ENCODE data around the gene MTHFSD.

Gene MTHFSD

DNA sequence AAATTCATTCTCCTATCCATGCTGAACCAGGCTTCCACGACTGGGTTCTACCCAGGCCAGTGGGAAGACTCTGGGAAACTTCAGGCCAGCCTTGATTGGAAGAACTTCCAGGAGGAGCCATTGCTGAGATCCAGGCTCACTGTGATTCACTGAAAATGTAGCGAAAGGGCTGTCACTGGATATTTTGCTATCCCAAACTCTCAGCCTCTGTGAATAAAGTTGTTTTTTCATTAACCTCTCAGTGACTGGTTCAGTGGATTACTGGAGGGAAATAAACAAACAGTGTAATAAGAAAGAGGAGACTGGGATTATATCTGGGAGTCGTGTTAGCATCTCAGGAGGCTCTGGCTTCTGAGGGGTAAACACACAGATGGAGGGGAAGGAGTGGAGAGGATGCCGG, 26.4 kb upstream of the MTHFSD start:
- H3K4me3 ChIP-seq (ENCODE audit: low read length) = no peak overlapping the region
- TF ChIP-seq, protein P1, sequence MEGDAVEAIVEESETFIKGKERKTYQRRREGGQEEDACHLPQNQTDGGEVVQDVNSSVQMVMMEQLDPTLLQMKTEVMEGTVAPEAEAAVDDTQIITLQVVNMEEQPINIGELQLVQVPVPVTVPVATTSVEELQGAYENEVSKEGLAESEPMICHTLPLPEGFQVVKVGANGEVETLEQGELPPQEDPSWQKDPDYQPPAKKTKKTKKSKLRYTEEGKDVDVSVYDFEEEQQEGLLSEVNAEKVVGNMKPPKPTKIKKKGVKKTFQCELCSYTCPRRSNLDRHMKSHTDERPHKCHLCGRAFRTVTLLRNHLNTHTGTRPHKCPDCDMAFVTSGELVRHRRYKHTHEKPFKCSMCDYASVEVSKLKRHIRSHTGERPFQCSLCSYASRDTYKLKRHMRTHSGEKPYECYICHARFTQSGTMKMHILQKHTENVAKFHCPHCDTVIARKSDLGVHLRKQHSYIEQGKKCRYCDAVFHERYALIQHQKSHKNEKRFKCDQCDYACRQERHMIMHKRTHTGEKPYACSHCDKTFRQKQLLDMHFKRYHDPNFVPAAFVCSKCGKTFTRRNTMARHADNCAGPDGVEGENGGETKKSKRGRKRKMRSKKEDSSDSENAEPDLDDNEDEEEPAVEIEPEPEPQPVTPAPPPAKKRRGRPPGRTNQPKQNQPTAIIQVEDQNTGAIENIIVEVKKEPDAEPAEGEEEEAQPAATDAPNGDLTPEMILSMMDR (IDR thresholded peaks at IDR 0.05; ENCODE audit: insufficient read depth, low read depth, low read length, missing control alignments) = no peak
- DNase-seq (ENCODE audit: low read depth) = no peak

DNA sequence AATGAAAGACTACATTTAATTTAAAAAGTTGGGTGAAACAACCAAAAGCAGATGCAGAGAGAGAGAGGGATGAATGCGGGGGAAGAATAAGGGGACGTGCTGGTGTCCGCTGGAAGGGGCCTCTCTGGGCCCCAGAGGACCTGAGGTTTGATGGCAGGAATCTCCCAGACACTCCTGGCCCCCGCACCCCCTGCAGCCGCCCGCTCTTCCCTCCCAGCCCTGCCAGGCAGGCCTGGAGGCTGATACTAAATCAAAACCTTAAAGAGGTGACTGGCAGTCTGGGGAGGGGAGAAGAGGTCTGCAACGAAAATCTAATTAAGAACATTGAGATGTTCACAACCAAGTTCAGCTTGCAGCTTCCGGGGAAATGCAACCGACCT, 25.7 kb upstream of the MTHFSD start:
- no peak for DNase-seq (ENCODE audit: low read depth)
- TF ChIP-seq, protein P1 (IDR thresholded peaks at IDR 0.05; ENCODE audit: insufficient read depth, low read depth, low read length, missing control alignments) = no peak
- H3K4me3 ChIP-seq (ENCODE audit: low read length) = no peak overlapping the region

DNA sequence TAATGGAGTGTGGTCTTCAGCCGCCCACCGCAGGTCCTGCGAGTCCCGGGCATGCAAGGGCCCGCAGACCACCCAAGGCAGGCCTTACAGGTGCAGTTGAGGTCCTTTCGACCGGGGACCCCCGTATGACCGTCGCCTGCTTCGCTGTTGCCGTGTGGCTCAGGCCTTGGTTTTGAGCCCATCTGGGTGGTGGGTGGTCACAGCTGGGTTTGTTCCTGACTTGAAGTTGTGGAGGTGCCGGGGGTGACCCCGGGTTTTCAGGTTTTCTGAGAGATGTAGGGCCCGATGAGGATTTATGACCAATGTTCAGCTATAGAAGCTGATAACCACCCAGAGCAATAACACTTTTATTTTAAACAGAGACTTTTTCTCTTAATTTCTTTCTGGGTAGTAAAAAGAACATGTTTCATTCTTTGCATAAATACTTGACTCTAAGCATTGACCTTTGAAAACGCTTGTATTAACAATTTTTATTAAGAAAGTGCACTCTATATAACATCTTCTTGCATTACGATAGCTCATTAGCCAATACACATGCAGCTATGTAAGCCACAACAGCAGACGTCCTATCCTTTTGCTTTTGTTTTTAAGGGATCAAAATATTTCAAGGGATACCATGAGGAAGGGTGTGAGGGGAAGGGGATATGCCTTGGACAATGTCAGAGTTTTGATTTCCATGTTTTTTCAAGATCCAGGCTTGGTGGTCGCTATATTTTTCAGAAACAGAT, 25.2 kb upstream of the MTHFSD start:
- H3K4me3 ChIP-seq (ENCODE audit: low read length) = no peak overlapping the region
- no peak for DNase-seq (ENCODE audit: low read depth)
- TF ChIP-seq, protein P1 (IDR thresholded peaks at IDR 0.05; ENCODE audit: insufficient read depth, low read depth, low read length, missing control alignments) = no peak

DNA sequence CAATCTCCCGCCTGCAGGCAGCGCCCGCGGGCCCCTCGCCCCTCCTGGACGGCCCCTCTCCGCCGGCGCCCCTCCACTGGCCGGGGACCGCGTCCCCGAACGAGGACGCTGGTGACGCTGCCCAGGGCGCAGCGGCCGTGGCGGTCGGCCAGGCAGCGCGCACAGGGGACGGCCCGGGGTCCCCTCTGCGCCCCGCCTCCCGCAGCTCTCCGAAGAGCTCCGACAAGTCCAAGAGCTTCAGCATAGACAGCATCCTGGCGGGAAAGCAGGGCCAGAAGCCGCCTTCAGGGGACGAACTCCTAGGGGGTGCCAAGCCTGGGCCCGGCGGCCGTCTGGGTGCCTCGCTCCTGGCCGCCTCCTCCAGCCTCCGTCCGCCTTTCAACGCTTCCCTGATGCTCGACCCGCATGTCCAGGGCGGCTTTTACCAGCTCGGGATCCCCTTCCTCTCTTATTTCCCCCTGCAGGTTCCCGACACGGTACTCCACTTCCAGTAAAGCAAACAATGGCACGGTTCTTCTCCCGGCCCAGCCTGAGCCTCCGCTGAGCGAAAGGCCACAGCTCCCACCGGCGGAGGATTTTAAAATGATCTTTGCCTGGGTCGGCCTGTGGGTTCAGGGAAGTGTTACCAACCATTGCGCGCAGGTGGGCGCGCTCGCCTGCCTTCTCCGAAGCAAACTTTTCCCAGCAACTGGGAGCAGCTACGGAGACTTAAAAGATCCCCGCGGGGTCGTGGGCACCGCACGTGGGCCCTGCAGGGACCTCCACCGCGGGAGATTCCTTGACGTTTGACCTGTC, 24.4 kb upstream of the MTHFSD start:
- H3K4me3 ChIP-seq (ENCODE audit: low read length) = no peak overlapping the region
- no peak for DNase-seq (ENCODE audit: low read depth)
- TF ChIP-seq, protein P1 (IDR thresholded peaks at IDR 0.05; ENCODE audit: insufficient read depth, low read depth, low read length, missing control alignments) = no peak

DNA sequence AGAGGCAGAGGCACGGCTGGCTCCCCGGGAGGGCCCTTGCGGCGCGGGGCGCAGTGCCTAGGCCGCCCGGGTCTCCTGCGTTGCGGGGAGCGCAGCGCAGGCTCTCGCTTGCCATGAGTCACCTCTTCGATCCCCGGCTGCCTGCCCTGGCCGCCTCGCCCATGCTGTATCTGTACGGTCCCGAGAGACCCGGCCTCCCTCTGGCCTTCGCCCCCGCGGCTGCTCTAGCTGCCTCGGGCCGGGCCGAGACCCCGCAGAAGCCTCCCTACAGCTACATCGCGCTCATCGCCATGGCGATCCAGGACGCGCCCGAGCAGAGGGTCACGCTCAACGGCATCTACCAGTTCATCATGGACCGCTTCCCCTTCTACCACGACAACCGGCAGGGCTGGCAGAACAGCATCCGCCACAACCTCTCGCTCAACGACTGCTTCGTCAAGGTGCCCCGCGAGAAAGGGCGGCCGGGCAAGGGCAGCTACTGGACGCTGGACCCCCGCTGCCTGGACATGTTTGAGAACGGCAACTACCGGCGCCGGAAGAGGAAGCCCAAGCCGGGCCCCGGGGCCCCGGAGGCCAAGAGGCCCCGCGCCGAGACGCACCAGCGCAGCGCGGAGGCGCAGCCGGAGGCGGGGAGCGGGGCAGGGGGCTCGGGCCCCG, 23.7 kb upstream of the MTHFSD start:
- TF ChIP-seq, protein P1 (IDR thresholded peaks at IDR 0.05; ENCODE audit: insufficient read depth, low read depth, low read length, missing control alignments) = no peak
- no peak for DNase-seq (ENCODE audit: low read depth)
- H3K4me3 ChIP-seq (ENCODE audit: low read length) = no peak overlapping the region

DNA sequence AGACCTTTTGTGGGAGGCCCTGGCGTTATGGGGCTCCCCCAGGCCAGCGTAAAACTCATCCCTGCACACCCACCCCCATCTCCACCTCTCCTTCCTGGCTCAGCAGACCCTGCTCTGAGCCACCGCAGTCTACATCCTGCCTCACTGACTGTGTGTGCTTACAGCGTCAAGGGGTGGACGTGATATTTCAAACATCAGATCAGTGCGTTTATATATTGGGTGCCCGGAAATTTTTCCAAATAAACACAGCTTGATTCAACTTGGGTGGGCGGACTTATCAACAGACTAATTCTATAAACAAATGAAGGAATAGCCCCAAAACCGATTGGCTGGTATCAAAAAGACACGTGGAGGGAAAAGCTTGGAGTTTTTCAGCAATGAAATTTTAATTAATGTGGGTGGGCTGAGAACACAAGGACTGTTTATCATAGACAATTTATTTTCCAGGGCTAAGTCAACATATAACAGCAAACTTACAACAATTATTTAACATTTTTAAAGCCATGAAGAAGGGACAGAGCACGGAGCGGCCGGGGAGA, 23.1 kb upstream of the MTHFSD start, which contains the start of gene FOXL1:
Gene FOXL1, plus strand, starts transcription at position 489 of the 539 bp plus-strand sequence. CDS start 175 bp downstream, outside the sequence.
- no peak for DNase-seq (ENCODE audit: low read depth)
- no peak within 1 kb of the TSS for H3K4me3 ChIP-seq (ENCODE audit: low read length)
- TF ChIP-seq, protein P1 (IDR thresholded peaks at IDR 0.05; ENCODE audit: insufficient read depth, low read depth, low read length, missing control alignments) = no peak
